CD4-positive, alpha-beta T cell treated with Interferon alpha-2 for 1 hour (primary cell): ENCODE measurements around the gene ANKMY1.

Source experiments
- DNase-seq, 2 donors: peaks; one replicate each; pipeline ENCODE4 v3.0.0-alpha.2; 2020 to 2022

The ANKMY1 gene

GRCh38 chr2:240594511-240595380 is 37.0 kb upstream of the ANKMY1 start:
- DNase-seq: no peak

- DNase-seq: no peak
Measured at GRCh38 chr2:240593703-240594451, 36.1 kb upstream of the ANKMY1 start.

- no peak for DNase-seq
Measured at GRCh38 chr2:240593026-240593702, 35.4 kb upstream of the ANKMY1 start.

GRCh38 chr2:240591784-240592183 is 34.0 kb upstream of the ANKMY1 start:
- no peak for DNase-seq

- no peak for DNase-seq
Measured at GRCh38 chr2:240591226-240591625, 33.4 kb upstream of the ANKMY1 start.

GRCh38 chr2:240590681-240591111 is 32.9 kb upstream of the ANKMY1 start:
- no peak for DNase-seq

GRCh38 chr2:240589850-240590525 is 32.2 kb upstream of the ANKMY1 start:
- DNase-seq: no peak

- DNase-seq: no peak
Measured at GRCh38 chr2:240589375-240589774, 31.6 kb upstream of the ANKMY1 start.

- DNase-seq: no peak
Measured at GRCh38 chr2:240588669-240589068, 30.9 kb upstream of the ANKMY1 start.

- DNase-seq: no peak
Measured at GRCh38 chr2:240588006-240588655, 30.3 kb upstream of the ANKMY1 start.

- peak; percentile 31 to 61 for DNase-seq
Measured at GRCh38 chr2:240586919-240587800, 29.4 kb upstream of the ANKMY1 start.

- DNase-seq: peak; percentile 93 to 96
Measured at GRCh38 chr2:240586198-240586918, 28.6 kb upstream of the ANKMY1 start, which contains the start of gene CAPN10. CAPN10 (plus strand) TSS chr2:240586734; CDS start chr2:240586912, 178 bp downstream.

GRCh38 chr2:240585681-240586197 is 28.0 kb upstream of the ANKMY1 start:
- no peak for DNase-seq

GRCh38 chr2:240585101-240585500 is 27.3 kb upstream of the ANKMY1 start:
- no peak for DNase-seq

- DNase-seq: peak in 1 of 2 donors; percentile 54
Measured at GRCh38 chr2:240584486-240585031, 26.8 kb upstream of the ANKMY1 start.

GRCh38 chr2:240583774-240584173 is 26.0 kb upstream of the ANKMY1 start:
- DNase-seq: no peak

- no peak for DNase-seq
Measured at GRCh38 chr2:240582781-240583180, 25.0 kb upstream of the ANKMY1 start.

- DNase-seq: no peak
Measured at GRCh38 chr2:240581811-240582210, 24.0 kb upstream of the ANKMY1 start.

GRCh38 chr2:240579771-240580614 is 22.2 kb upstream of the ANKMY1 start:
- peak; percentile 69 to 86 for DNase-seq
